ENCODE data around the gene AP2A1. TPM values are rescaled to one million over a fixed set of nuclear protein-coding genes. Genes with fewer than 3 reads are reported as not detected.

Gene AP2A1
- total and polyA plus RNA-seq, 2 donors (not counting 3 experiments of a cell fraction or from before 2014, with no cell fraction given), result 108 to 113 TPM

DNA sequence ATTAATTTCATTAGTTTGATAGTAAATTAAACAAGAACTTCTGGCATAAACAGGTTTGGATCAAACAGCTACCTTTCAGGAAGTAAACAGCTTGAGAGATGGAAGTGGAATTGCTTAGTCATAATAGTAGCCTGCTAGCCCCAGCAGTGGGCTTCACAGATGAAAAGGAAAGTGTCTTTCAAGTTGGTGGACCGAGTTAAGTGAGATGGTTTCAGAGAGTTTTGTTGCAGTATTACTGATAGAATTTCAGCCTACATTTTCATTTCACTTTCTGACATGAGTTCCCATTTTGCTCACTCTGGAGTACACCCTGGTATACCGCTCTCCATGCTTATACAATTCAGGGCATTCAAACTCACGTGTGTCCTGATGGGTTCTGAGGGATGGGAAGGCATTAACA is 82.1 kb downstream of the AP2A1 start:
- Histone ChIP-seq H3K4me1 (ENCODE audit: control insufficient read depth, extremely low read depth, insufficient read depth, low read length) (peaks cover 24% of the 10 kb centered on the region), H3K9ac (replicated peaks; ENCODE audit: extremely low read depth, insufficient read depth, low read length) (no peak overlapping the region), H3K27me3 (ENCODE audit: control insufficient read depth in 2 of 2, insufficient read depth in 2 of 2, low read length in 2 of 2) (no peaks in the 10 kb centered on the region), H3K4me2 (ENCODE audit: insufficient read depth, low read length) (no peak overlapping the region), H3K36me3 (ENCODE audit: control insufficient read depth in 2 of 2, extremely low read depth in 1 of 2, insufficient read depth in 2 of 2, low read length in 2 of 2) (no peaks in the 10 kb centered on the region), H4K20me1 (replicated peaks; ENCODE audit: control insufficient read depth, extremely low read depth, insufficient read depth, low read length) (no peaks in the 10 kb centered on the region), H3K4me3 (replicated peaks in 1 of 3; ENCODE audit: insufficient read depth in 1 of 3, low read depth in 1 of 3, low read length in 3 of 3) (no peak overlapping the region), H2AFZ (ENCODE audit: low read depth, low read length) (no peak overlapping the region), H3K79me2 (ENCODE audit: control insufficient read depth, insufficient read depth, low read length) (peaks cover 21% of the 10 kb centered on the region), H3K27ac (ENCODE audit: insufficient read depth, low read depth, low read length) (no peak overlapping the region), H3K9me1 (replicated peaks; ENCODE audit: control insufficient read depth, extremely low read depth, insufficient read depth, low read length) (no peaks in the 10 kb centered on the region), H3K9me3 (replicated peaks; ENCODE audit: control insufficient read depth, insufficient read depth, low read length) (no peaks in the 10 kb centered on the region)
- ChIA-PET CTCF (interaction anchor here (0.8 to 1.5 kb wide), 2 partner anchors 35 to 44 kb away, joined by 3 to 5 read pairs; partner anchors contain the start of gene FUZ), POLR2A (no interaction called here)
- BruUV-seq (replicated peaks), result no TSS peak
- FAIRE-seq (no peak), DNase-seq (ENCODE audit: low read depth, low spot score) (no peak)
- intact Hi-C loops (cut with micrococcal nuclease), result no loop called here
- dilution Hi-C loops (cut with MboI; ENCODE audit: extremely low pct_ligation_motif_present, low sequenced_read_pairs), result no loop called here
- no peak for TF ChIP-seq POLR2AphosphoS5 (IDR thresholded peaks at IDR 0.05; ENCODE audit: insufficient read depth, low read depth, low read length)

DNA sequence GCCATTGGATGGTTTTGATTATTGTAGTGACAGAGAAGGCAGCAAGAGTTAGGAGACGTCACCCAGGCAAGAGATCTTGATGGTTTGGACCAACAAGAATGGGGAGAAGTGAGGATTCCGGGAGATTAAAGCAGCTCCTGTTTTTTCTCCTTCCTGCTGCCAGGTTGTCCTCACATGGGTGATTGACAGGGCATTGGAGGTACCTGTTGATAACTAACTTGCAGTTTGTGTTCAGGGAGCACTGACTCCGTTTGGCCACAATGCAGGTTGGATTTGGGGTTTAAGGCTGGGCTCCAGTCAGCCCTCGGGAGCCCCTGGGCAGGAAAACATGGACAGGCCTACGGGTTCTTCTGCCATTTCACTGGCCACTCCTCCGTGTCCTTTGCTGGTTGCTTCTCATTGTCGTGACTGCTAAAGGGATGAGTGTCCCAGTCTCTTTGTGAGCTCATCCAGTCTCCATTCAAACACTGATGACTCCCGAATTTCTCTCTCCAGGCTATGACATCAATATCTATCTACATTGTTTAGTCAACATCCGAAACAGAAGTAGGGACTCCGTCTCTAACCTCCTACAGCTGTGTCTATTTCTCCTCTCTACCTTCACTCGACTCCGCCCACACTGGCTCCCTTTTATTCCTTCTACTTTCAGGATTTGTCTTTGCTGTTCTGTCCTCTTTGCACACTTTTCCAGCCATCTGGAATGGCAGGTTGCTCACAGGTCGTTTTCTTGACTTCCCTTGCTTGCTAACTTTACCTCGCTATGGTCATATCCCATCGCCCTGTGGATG is 82.8 kb downstream of the AP2A1 start:
- H3K9me3 ChIP-seq (replicated peaks; ENCODE audit: control insufficient read depth, insufficient read depth, low read length), result no peaks in the 10 kb centered on the region
- CTCF ChIA-PET, result interaction anchor here (1.2 to 1.8 kb wide), 2 partner anchors 20 to 31 kb away, joined by 6 to 8 read pairs; partner anchors contain the start of gene MED25
- H3K4me1 ChIP-seq (ENCODE audit: control insufficient read depth, extremely low read depth, insufficient read depth, low read length), result peaks cover 24% of the 10 kb centered on the region
- H3K9ac ChIP-seq (replicated peaks; ENCODE audit: extremely low read depth, insufficient read depth, low read length), result no peak overlapping the region
- no peak overlapping the region for H3K27ac ChIP-seq (ENCODE audit: insufficient read depth, low read depth, low read length)
- H3K36me3 ChIP-seq (ENCODE audit: control insufficient read depth in 2 of 2, extremely low read depth in 1 of 2, insufficient read depth in 2 of 2, low read length in 2 of 2), result peaks cover 0 to 1% of the 10 kb centered on the region in 2 experiments
- no peak overlapping the region for H3K4me3 ChIP-seq (replicated peaks in 1 of 3; ENCODE audit: insufficient read depth in 1 of 3, low read depth in 1 of 3, low read length in 3 of 3)
- H2AFZ ChIP-seq (ENCODE audit: low read depth, low read length), result no peak overlapping the region
- no TSS peak for BruUV-seq (replicated peaks)
- H4K20me1 ChIP-seq (replicated peaks; ENCODE audit: control insufficient read depth, extremely low read depth, insufficient read depth, low read length), result no peaks in the 10 kb centered on the region
- H3K27me3 ChIP-seq (ENCODE audit: control insufficient read depth in 2 of 2, insufficient read depth in 2 of 2, low read length in 2 of 2), result no peaks in the 10 kb centered on the region
- peak overlapping the region; percentile 72 for H3K4me2 ChIP-seq (ENCODE audit: insufficient read depth, low read length)
- H3K9me1 ChIP-seq (replicated peaks; ENCODE audit: control insufficient read depth, extremely low read depth, insufficient read depth, low read length), result no peaks in the 10 kb centered on the region
- no peak for TF ChIP-seq JUN (IDR thresholded peaks at IDR 0.05; ENCODE audit: borderline replicate concordance, insufficient read depth, insufficient read length, low read depth)
- no peak for TF ChIP-seq POLR2AphosphoS5 (IDR thresholded peaks at IDR 0.05; ENCODE audit: insufficient read depth, low read depth, low read length)
- no peak for TF ChIP-seq POLR2A (IDR thresholded peaks at IDR 0.05; ENCODE audit: low read depth, low read length)
- TF ChIP-seq, protein P1, sequence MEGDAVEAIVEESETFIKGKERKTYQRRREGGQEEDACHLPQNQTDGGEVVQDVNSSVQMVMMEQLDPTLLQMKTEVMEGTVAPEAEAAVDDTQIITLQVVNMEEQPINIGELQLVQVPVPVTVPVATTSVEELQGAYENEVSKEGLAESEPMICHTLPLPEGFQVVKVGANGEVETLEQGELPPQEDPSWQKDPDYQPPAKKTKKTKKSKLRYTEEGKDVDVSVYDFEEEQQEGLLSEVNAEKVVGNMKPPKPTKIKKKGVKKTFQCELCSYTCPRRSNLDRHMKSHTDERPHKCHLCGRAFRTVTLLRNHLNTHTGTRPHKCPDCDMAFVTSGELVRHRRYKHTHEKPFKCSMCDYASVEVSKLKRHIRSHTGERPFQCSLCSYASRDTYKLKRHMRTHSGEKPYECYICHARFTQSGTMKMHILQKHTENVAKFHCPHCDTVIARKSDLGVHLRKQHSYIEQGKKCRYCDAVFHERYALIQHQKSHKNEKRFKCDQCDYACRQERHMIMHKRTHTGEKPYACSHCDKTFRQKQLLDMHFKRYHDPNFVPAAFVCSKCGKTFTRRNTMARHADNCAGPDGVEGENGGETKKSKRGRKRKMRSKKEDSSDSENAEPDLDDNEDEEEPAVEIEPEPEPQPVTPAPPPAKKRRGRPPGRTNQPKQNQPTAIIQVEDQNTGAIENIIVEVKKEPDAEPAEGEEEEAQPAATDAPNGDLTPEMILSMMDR (IDR thresholded peaks at IDR 0.05; ENCODE audit: extremely low read depth in 1 of 2, insufficient read depth in 1 of 2, low read depth in 1 of 2, low read length in 2 of 2), result no peak
- no peak for TF ChIP-seq MAX (IDR thresholded peaks at IDR 0.05; ENCODE audit: insufficient read depth, insufficient read length)
- no peak for TF ChIP-seq GATA2 (IDR thresholded peaks at IDR 0.05; ENCODE audit: insufficient read depth, insufficient read length, low read depth, low read length)
- no peak for TF ChIP-seq MYC (IDR thresholded peaks at IDR 0.05; ENCODE audit: low read depth, low read length)
- TF ChIP-seq EZH2 (IDR thresholded peaks at IDR 0.05; ENCODE audit: borderline replicate concordance, low read depth, low read length, severe bottlenecking), result no peak
- intact Hi-C loops (cut with micrococcal nuclease), result loop anchor here (1.0 kb wide), 4 partner anchors 18 to 83 kb away; partner anchors contain the start of genes FUZ and PNKP
- dilution Hi-C loops (cut with MboI; ENCODE audit: extremely low pct_ligation_motif_present, low sequenced_read_pairs), result no loop called here
- DNase-seq (ENCODE audit: low read depth, low spot score) (no peak), FAIRE-seq (no peak)
- H3K79me2 ChIP-seq (ENCODE audit: control insufficient read depth, insufficient read depth, low read length), result peaks cover 25% of the 10 kb centered on the region
- POLR2A ChIA-PET, result interaction anchor here (1.2 kb wide), 1 partner anchor 20 kb away, joined by 5 read pairs; no protein-coding TSS in a partner anchor
